ENCODE data around the gene TNNC1. TPM values are rescaled to one million over a fixed set of nuclear protein-coding genes. Genes with fewer than 3 reads are reported as not detected.

TNNC1 gene
- total and polyA plus RNA-seq, 10 of the 15 experiments (the other 5 are each of a cell fraction or from before 2014, with no cell fraction given): 0.13 to 1.3 (median 0.53) TPM; not detected in 2

GRCh38 chr3:52492059-52492458 is 38.2 kb upstream of the TNNC1 start:
- BruUV-seq (replicated peaks): no TSS peak
- Histone ChIP-seq H3K9me3 (replicated peaks; ENCODE audit: control insufficient read depth, insufficient read depth, low read length) (no peaks in the 10 kb centered on the region), H3K27me3 (replicated peaks in 1 of 2; ENCODE audit: control insufficient read depth in 2 of 2, insufficient read depth in 2 of 2, low read length in 1 of 2) (no peaks in the 10 kb centered on the region), H2AFZ (ENCODE audit: control insufficient read depth, low read depth, low read length) (no peak overlapping the region), H3K27ac (ENCODE audit: control insufficient read depth, insufficient read depth) (no peak overlapping the region), H3K79me2 (ENCODE audit: control insufficient read depth, insufficient read depth, low read length) (no peaks in the 10 kb centered on the region), H3K4me3 (no peak overlapping the region), H4K20me1 (ENCODE audit: control insufficient read depth, insufficient read depth) (no peaks in the 10 kb centered on the region), H3K4me1 (ENCODE audit: control insufficient read depth, insufficient read depth, low read length) (no peaks in the 10 kb centered on the region), H3K36me3 (ENCODE audit: control insufficient read depth in 2 of 2, insufficient read depth in 2 of 2, low read length in 1 of 2) (peaks cover 6 to 27% of the 10 kb centered on the region in 2 experiments; a peak in 3 of 4 replicates), H3K9ac (ENCODE audit: control insufficient read depth, insufficient read depth, low read length) (no peak overlapping the region), H3K4me2 (ENCODE audit: control insufficient read depth, insufficient read depth) (no peak overlapping the region)
- 91% methylated on average over 21 of the region's 21 CpGs for WGBS (ENCODE audit: insufficient coverage, insufficient replicate concordance, low lambda C conversion rate, missing lambda C conversion rate)
- RAD21 ChIA-PET (ENCODE audit: unreplicated experiment): no interaction called here
- DNase-seq (ENCODE audit: low read depth, low spot score): no peak
- in situ Hi-C loops (cut with MboI): no loop called here
- TF ChIP-seq NR2C1 (IDR thresholded peaks at IDR 0.05): no peak
- TF ChIP-seq RBBP5 (conservative IDR thresholded peaks at IDR 0.05): no peak
- no peak for TF ChIP-seq NFYA (IDR thresholded peaks at IDR 0.05; ENCODE audit: borderline replicate concordance, low read depth, low read length)
- no peak for TF ChIP-seq ETV6 (conservative IDR thresholded peaks at IDR 0.05 in 1 of 2, IDR thresholded peaks at IDR 0.05 in 1 of 2; ENCODE audit: borderline replicate concordance in 1 of 2, low read depth in 1 of 2)
- TF ChIP-seq ATF2 (IDR thresholded peaks at IDR 0.05; ENCODE audit: low read length): no peak
- TF ChIP-seq ZSCAN29 (IDR thresholded peaks at IDR 0.05): no peak
- TF ChIP-seq NR2C2 (IDR thresholded peaks at IDR 0.05; ENCODE audit: borderline replicate concordance, control insufficient read depth, insufficient read length, low read depth): no peak
- no peak for TF ChIP-seq MEF2A (IDR thresholded peaks at IDR 0.05; ENCODE audit: insufficient read depth, low read depth, low read length)
- no peak for TF ChIP-seq BCL11A (IDR thresholded peaks at IDR 0.05; ENCODE audit: low read depth, low read length)
- TF ChIP-seq NFIC (IDR thresholded peaks at IDR 0.05; ENCODE audit: low read depth, low read length): no peak
- no peak for TF ChIP-seq RUNX3 (IDR thresholded peaks at IDR 0.05; ENCODE audit: low read length)
- TF ChIP-seq CEBPZ (IDR thresholded peaks at IDR 0.05; ENCODE audit: low read depth, low read length): no peak
- no peak for TF ChIP-seq TAF1 (IDR thresholded peaks at IDR 0.05; ENCODE audit: borderline replicate concordance, low read depth, low read length)
- TF ChIP-seq ZBED1 (IDR thresholded peaks at IDR 0.05; ENCODE audit: borderline replicate concordance): no peak
- no peak for TF ChIP-seq LARP7 (IDR thresholded peaks at IDR 0.05)
- TF ChIP-seq CHD4 (IDR thresholded peaks at IDR 0.05): no peak
- TF ChIP-seq STAT1 (conservative IDR thresholded peaks at IDR 0.05): no peak
- no peak for TF ChIP-seq E4F1 (IDR thresholded peaks at IDR 0.05; ENCODE audit: borderline replicate concordance, partially characterized antibody)
- TF ChIP-seq RFX5 (IDR thresholded peaks at IDR 0.05; ENCODE audit: low read depth, low read length): no peak
- no peak for FAIRE-seq
- no peak for ATAC-seq
- intact Hi-C loops (cut with micrococcal nuclease; ENCODE audit: unreplicated experiment): no loop called here
- CTCF ChIA-PET: no interaction called here
- POLR2A ChIA-PET: interaction anchor here (0.5 kb wide), 1 partner anchor 25 kb away, joined by 3 read pairs; no protein-coding TSS in a partner anchor
- SMC1A ChIA-PET (ENCODE audit: uncharacterized antibody, unreplicated experiment): no interaction called here
